HPDE6-E6E7 (cell line): ENCODE data around the gene FSIP2.
"Not testable (repeated sequence)": the region's sequence is repeated elsewhere in the genome, so short reads cannot be mapped to it uniquely, and the experiment has no call there.

Source experiments
- DNase-seq: peaks from one replicate; pipeline ENCODE4 v3.0.0; 2011; ENCODE audit warnings: missing footprints; ENCODE audit errors: extremely low spot score

FSIP2 gene

GRCh38 chr2:185796758-185797157 lies 58.2 kb downstream of the FSIP2 start:
- no peak for DNase-seq

- DNase-seq, result no peak
These were observed 64.3 kb downstream of the FSIP2 start for GRCh38 chr2:185802926-185803325.

GRCh38 chr2:185806783-185807182 lies 68.2 kb downstream of the FSIP2 start:
- DNase-seq, result no peak

- DNase-seq, result no peak
These were observed 68.7 kb downstream of the FSIP2 start for GRCh38 chr2:185807351-185807750.

- no peak for DNase-seq
These were observed 73.0 kb downstream of the FSIP2 start for GRCh38 chr2:185811580-185811979.

GRCh38 chr2:185813707-185814106 lies 75.1 kb downstream of the FSIP2 start:
- DNase-seq, result no peak

GRCh38 chr2:185817991-185818390 lies 79.4 kb downstream of the FSIP2 start:
- no peak for DNase-seq

GRCh38 chr2:185821467-185821866 lies 82.9 kb downstream of the FSIP2 start:
- DNase-seq, result no peak

- DNase-seq, result no peak
These were observed 85.2 kb downstream of the FSIP2 start for GRCh38 chr2:185823773-185824172.

GRCh38 chr2:185825557-185825956 lies 87.0 kb downstream of the FSIP2 start:
- DNase-seq, result no peak

GRCh38 chr2:185828326-185828725 lies 89.7 kb downstream of the FSIP2 start:
- no peak for DNase-seq

GRCh38 chr2:185833864-185834263 lies 95.3 kb downstream of the FSIP2 start:
- no peak for DNase-seq

GRCh38 chr2:185835974-185836373 lies 97.4 kb downstream of the FSIP2 start:
- DNase-seq, result no peak

GRCh38 chr2:185854885-185855284 lies 116.3 kb downstream of the FSIP2 start:
- DNase-seq, result no peak

- DNase-seq, result no peak
These were observed 119.1 kb downstream of the FSIP2 start for GRCh38 chr2:185857691-185858090.

GRCh38 chr2:185859506-185859905 lies 120.9 kb downstream of the FSIP2 start:
- DNase-seq, result no peak

GRCh38 chr2:185860321-185860720 lies 121.7 kb downstream of the FSIP2 start:
- DNase-seq, result no peak

GRCh38 chr2:185862657-185863398 lies 124.2 kb downstream of the FSIP2 start:
- no peak for DNase-seq

GRCh38 chr2:185864468-185865260 lies 126.1 kb downstream of the FSIP2 start:
- not testable (repeated sequence) for DNase-seq

- DNase-seq, result no peak
These were observed 136.7 kb downstream of the FSIP2 start for GRCh38 chr2:185875136-185875931.

GRCh38 chr2:185876234-185876633 lies 137.6 kb downstream of the FSIP2 start:
- no peak for DNase-seq

- no peak for DNase-seq
These were observed 141.8 kb downstream of the FSIP2 start for GRCh38 chr2:185880396-185880795.
